GM23338 (cell line): ENCODE measurements around the gene SRM. TPM values are rescaled to one million over a fixed set of nuclear protein-coding genes. Genes with fewer than 3 reads are reported as not detected.

Source experiments
- ATAC-seq: fragments of 200-7000 bp; cut with Tn5 transposase; 3 replicates; pipeline ENCODE4 v1.9.1; 2020
- DNase-seq: peaks from one replicate; pipeline ENCODE4 v3.0.0-alpha.2; 2015; ENCODE audit warnings: low spot score
- H2AFZ ChIP-seq: fragments of 200-600 bp; sonication (generic); 2 replicates; pipeline ENCODE4 v1.8.0; 2016; ENCODE audit warnings: antibody characterized with exemption, mild to moderate bottlenecking, moderate library complexity
- H3F3A ChIP-seq: fragments of 200-600 bp; sonication (generic); replicated peaks from 2 replicates; pipeline ENCODE4 v1.8.0; 2017; ENCODE audit warnings: antibody characterized with exemption, mixed run types, low read depth
- H3K27ac ChIP-seq: fragments of 200-600 bp; sonication (generic); 2 replicates; pipeline ENCODE4 v1.6.1; 2016; ENCODE audit warnings: low read depth
- H3K27me3 ChIP-seq: fragments of 200-600 bp; sonication (generic); 2 replicates; pipeline ENCODE4 v1.8.0; 2016; ENCODE audit warnings: mild to moderate bottlenecking, mixed run types, moderate library complexity; ENCODE audit not compliant: insufficient read depth
- H3K36me3 ChIP-seq: fragments of 200-600 bp; sonication (generic); 2 replicates; pipeline ENCODE4 v1.8.0; 2016; ENCODE audit warnings: mild to moderate bottlenecking; ENCODE audit not compliant: insufficient read depth
- H3K4me1 ChIP-seq: fragments of 200-600 bp; sonication (generic); 2 replicates; pipeline ENCODE4 v1.8.0; 2016; ENCODE audit warnings: mild to moderate bottlenecking, moderate library complexity; ENCODE audit not compliant: insufficient read depth
- H3K4me2 ChIP-seq: fragments of 200-600 bp; sonication (generic); 2 replicates; pipeline ENCODE4 v1.7.1; 2017; ENCODE audit warnings: mixed run types
- H3K4me3 ChIP-seq: fragments of 200-600 bp; sonication (generic); 2 replicates; pipeline ENCODE4 v1.6.1; 2016; ENCODE audit warnings: mixed run types
- H3K79me2 ChIP-seq: fragments of 200-600 bp; sonication (generic); replicated peaks from 2 replicates; pipeline ENCODE4 v1.8.0; 2017; ENCODE audit warnings: mild to moderate bottlenecking; ENCODE audit not compliant: insufficient read depth
- H3K9me2 ChIP-seq: fragments of 200-600 bp; sonication (generic); 2 replicates; pipeline ENCODE4 v1.8.0; 2017; ENCODE audit not compliant: insufficient read depth
- H4K20me1 ChIP-seq: fragments of 200-600 bp; sonication (generic); replicated peaks from 2 replicates; pipeline ENCODE4 v1.8.0; 2017; ENCODE audit warnings: mild to moderate bottlenecking; ENCODE audit not compliant: insufficient read depth
- H3K27ac Mint-ChIP-seq: 2 replicates; pipeline ENCODE4 v1.8.0; 2020; ENCODE audit warnings: inconsistent platforms, mild to moderate bottlenecking, moderate library complexity, mixed read lengths
- H3K27me3 Mint-ChIP-seq: 3 replicates; pipeline ENCODE4 v1.8.0; 2022; ENCODE audit warnings: low read depth, mild to moderate bottlenecking, moderate library complexity, mixed read lengths, inconsistent platforms; ENCODE audit not compliant: insufficient read depth, poor library complexity
- H3K36me3 Mint-ChIP-seq: 3 replicates; pipeline ENCODE4 v1.8.0; 2021; ENCODE audit warnings: low read depth, mild to moderate bottlenecking, inconsistent platforms, moderate library complexity, mixed read lengths
- H3K4me1 Mint-ChIP-seq: 3 replicates; pipeline ENCODE4 v1.8.0; 2020; ENCODE audit warnings: mild to moderate bottlenecking, inconsistent platforms, mixed read lengths
- H3K4me3 Mint-ChIP-seq: 3 replicates; pipeline ENCODE4 v1.8.0; 2021; ENCODE audit warnings: moderate library complexity, mild to moderate bottlenecking, inconsistent platforms, mixed read lengths
- H3K9me3 Mint-ChIP-seq: 3 replicates; pipeline ENCODE4 v1.8.0; 2020; ENCODE audit warnings: moderate library complexity, mild to moderate bottlenecking, inconsistent platforms, mixed read lengths
- CREB1 ChIP-seq: fragments of 250-450 bp; sonication (Bioruptor Pico); IDR thresholded peaks from 2 replicates; pipeline ENCODE4 v1.5.0; 2020; ENCODE audit warnings: low read depth, mild to moderate bottlenecking, moderate library complexity
- NANOG ChIP-seq: IDR thresholded peaks from 2 replicates; pipeline ENCODE4 v1.6.1; 2016; ENCODE audit warnings: antibody characterized with exemption, borderline replicate concordance
- ZNF462 ChIP-seq: fragments of 250-450 bp; sonication (Bioruptor Pico); IDR thresholded peaks from 2 replicates; pipeline ENCODE4 v1.5.0; 2020; ENCODE audit warnings: mild to moderate bottlenecking, moderate library complexity
- polyA plus RNA-seq: library from polyadenylated mRNA; unstranded; fragments of >200 nt; fragmentation: Nextera tagmentation; extraction: Ambion mirVana; gene quantifications from 2 replicates; pipeline ENCODE4 v1.2.1, GENCODE V29; 2016
- total RNA-seq: library from RNA; depleted of rRNA; stranded (reverse); fragments of >200 nt; shearing (Covaris generic); gene quantifications from 2 replicates; pipeline ENCODE4 v1.2.3, GENCODE V29; 2014

SRM gene
- total and polyA plus RNA-seq, 2 experiments from 2014 or later, result 170 to 253 TPM

DNA sequence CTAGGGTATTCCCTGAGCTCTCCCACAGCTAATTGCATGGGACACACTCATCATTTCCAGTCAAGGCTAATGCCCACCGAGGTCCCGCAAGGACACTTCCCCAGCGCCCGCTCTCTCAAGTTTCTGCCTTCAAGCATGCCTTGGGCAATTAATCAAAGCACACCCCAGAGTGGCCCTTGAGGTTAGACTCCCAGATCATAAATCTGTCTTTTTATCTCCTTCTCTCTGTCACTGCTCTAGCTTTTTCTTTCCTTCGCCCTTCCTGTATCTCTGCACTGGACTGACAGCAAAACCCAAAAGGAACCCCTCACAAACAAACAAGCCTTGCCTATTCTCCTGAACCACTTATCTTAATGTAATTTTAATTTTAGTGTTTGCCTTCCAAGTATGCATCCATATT lies 47.8 kb upstream of the SRM start (continued):
- TF ChIP-seq ZNF462 (CRISPR knock-in tag) (no peak), CREB1 (CRISPR knock-in tag) (no peak)

DNA sequence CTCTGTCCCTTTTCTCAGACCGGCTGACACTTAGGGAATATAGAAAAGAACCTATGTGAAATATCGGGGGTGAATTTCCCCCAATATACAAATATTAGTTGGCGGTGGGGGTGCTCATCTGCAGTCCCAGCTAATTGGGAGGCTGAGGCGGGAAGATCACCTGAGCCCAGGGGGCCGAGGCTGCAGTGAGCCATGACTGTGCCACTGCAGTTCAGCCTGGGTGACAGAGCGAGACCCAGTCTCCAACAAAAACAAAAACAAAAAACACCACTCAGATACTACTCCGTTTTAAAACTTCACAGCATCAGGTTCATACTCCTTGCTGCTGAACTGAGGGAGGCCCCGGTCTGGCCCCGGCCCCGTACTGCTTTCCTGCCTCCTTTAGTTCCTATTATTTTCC lies 45.8 kb upstream of the SRM start:
- Histone ChIP-seq H3K79me2 (no peaks in the 10 kb centered on the region), H3K4me3 (no peak overlapping the region), H3K4me1 (no peaks in the 10 kb centered on the region), H3F3A (no peaks in the 10 kb centered on the region), H3K9me2 (no peaks in the 10 kb centered on the region), H2AFZ (no peak overlapping the region), H4K20me1 (no peaks in the 10 kb centered on the region), H3K27me3 (no peaks in the 10 kb centered on the region), H3K36me3 (peaks cover 11% of the 10 kb centered on the region; the same call in 1 of the 2 replicates), H3K4me2 (no peak overlapping the region), H3K27ac (no peak overlapping the region)
- Mint-ChIP-seq H3K36me3 (peaks cover 34% of the 10 kb centered on the region), H3K27me3 (no peaks in the 10 kb centered on the region), H3K4me3 (no peak overlapping the region), H3K9me3 (no peaks in the 10 kb centered on the region), H3K27ac (no peak overlapping the region), H3K4me1 (no peaks in the 10 kb centered on the region)
- DNase-seq, result no peak
- TF ChIP-seq ZNF462 (CRISPR knock-in tag), result no peak
- TF ChIP-seq NANOG, result no peak
- no peak for ATAC-seq
